H54 (cell line): ENCODE data around the gene AMPD3.
A peak's percentile ranks its signal among the peaks of the same experiment; 100 is the strongest.

Experiments
- DNase-seq: peaks from one replicate; pipeline ENCODE4 v3.0.0; 2011; ENCODE audit warnings: low spot score, mixed read lengths; ENCODE audit not compliant: insufficient read length
- FAIRE-seq: peaks from 3 replicates; lab custom pipeline; 2011; peaks lifted over from hg19 to GRCh38; lab: Jason Lieb, UNC
- POLR2A ChIP-seq: IDR thresholded peaks from 2 replicates; pipeline ENCODE4 v1.6.1; 2011; ENCODE audit warnings: low read depth, mild to moderate bottlenecking, low read length

Gene AMPD3

DNA sequence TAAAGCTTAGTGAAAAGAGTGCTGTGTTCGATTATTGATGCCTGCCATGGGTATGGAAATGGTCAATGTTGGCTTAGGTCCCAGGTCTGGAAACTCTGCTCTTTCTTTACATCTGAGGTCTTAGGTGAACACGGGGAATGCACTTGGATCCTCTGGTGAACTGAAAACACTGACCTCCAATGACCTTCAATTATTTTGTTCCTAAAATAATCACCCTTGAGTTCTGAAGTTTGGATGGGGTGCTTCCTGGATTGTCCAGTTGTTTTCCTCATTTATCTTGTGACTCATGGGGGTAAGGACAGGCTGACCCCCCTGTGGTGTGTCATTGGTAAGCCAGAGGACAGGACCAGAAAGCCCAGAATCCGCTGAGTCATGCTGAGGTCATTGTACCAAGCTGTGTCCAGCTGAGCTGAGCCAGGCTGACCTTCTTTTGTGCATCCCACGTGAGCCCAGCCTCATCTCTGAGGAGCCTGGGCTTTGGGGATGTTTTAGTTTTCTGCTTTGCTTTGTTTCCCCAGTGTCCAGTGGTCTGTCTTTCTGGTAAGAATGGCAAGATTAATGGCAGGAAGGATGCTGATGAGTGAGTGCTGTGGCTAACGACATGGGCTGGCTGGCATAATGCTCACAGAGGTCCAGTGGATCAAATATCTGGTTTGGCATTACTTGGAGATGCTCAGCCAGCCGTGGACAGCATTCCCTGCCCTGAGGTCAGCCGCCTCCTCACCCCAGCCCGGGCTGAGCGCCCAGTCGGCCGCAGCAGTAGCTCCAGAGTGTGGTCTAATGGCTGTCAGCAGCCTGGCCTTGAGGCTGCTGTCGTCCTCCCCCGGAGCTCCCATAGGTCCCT, 35.6 kb downstream of the AMPD3 start:
- FAIRE-seq = peak; percentile 48
- DNase-seq = peak; percentile 96
- no peak for TF ChIP-seq POLR2A

DNA sequence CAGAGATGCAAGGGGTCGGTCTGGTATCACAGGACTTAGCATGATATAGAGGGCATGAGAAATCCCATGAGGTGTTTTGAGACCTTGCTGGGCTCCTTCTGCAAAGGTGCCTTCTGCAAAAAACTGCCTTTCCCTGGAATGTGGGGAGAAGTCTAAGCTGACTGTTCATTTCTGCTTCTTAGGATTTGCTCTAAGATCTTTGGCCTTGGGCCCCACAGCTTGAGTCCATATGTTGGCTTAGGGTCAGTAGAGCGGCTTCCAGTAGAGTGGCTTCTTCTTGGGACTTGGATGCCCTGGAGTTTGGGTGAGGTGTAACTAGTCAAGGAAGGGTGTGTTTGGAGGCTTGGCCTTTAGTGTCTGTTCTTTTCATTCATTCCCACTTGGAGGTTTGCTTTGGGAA, 37.0 kb downstream of the AMPD3 start:
- DNase-seq = no peak

DNA sequence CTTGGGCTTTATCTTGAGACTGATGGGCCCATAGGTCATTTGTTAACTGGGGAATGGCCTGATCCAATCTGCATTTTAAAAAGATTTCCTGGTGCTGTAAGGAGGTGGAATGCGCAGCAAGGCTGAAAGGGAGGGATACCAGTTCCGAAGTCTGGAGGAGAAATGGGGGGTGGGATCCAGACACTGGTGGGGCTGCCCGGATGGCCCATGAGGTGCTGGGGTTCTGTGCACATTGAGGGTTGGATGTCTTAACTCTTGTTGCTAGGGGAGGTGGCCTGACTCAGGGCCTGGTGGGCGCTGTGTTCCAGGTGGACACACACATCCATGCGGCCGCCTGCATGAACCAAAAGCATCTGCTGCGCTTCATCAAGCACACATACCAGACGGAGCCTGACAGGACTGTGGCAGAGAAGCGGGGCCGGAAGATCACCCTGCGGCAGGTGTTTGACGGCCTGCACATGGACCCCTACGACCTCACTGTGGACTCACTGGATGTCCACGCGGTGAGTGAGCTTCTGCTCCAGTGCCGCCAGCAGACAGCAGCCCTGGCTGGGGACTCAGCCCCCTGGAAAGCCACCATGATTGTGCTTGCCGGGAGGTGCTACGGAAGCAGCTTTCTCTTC, 38.1 kb downstream of the AMPD3 start:
- TF ChIP-seq POLR2A = no peak
- FAIRE-seq = no peak
- no peak for DNase-seq

More for the DNA sequence above, 37.0 kb downstream of the AMPD3 start:
- FAIRE-seq = no peak
- TF ChIP-seq POLR2A = no peak

DNA sequence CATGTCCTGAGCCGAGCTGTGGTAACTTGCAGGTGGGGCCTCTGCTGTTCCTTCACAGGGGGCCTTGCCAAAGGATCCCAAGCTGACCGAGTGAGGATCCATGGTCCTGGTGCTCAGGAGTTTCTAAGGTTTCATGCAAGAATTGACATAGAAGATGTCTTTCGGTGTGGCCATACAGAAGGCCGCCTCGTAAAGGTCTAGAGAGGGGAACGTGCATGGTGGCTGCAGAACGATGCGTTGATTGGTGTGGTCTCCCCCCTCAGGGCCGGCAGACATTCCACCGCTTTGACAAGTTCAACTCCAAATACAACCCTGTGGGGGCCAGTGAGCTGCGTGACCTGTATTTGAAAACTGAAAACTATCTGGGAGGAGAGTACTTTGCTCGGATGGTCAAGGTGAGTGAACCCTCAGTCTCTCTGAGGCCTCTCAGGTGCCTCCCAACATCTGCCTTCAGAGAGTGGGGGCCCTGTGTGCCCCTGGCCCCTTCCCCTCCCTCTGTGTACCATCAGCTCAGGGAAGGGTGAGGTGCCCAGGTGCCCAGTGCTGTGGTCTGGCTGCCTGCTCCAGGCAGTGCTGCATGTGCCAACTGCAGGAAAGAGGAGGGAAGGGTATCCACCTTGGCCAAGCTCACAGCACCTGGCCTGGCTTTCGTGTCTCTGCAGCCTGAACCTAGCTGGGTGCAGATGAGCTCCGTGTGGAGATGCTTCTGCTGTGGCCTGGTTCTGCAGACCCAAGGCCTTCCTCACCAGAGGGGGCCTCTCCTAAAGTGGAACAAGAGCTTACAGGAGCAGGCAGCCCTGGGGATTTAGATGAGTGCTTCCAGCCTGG, 39.8 kb downstream of the AMPD3 start:
- DNase-seq (no peak), FAIRE-seq (no peak)
- no peak for TF ChIP-seq POLR2A

DNA sequence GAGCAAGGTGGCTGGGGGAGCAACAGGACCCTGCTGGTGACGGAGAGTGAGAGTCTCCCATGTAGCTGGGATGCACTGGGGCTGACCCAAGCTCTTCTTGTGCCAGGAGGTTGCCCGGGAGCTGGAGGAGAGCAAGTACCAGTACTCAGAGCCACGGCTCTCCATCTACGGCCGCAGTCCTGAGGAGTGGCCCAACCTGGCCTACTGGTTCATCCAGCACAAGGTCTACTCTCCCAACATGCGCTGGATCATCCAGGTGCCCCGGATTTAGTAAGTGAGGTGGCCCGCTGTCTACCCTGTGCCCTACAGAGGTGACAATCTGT, 40.4 kb downstream of the AMPD3 start:
- FAIRE-seq (no peak), DNase-seq (no peak)
- TF ChIP-seq POLR2A = no peak

DNA sequence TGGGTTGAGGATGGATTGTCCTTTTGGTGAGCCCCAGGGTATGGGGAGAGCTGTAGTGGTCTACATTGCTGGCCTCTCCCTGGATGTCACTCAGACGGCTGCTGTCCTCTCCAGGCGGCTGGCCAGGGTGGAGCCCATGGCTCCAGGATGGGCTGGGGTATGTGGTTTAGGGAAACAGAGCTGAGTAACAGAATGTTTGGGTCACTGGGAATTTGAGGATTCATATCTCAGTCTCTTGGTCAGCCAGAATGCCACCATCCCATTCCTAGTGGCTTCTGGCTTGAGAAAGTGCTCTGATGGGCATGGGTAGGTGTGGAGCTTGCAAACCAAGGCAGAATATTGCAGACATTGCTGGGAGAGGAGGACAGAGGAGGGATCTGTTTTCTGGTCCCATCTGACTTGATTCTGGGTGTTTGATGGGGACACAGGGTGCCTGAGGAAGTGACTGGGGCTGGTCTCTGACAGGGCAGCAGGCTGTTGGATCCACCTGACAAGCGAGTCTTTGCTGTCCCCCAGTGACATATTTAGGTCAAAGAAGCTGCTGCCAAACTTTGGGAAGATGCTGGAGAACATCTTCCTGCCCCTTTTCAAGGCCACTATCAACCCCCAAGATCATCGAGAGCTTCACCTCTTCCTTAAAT, 41.4 kb downstream of the AMPD3 start:
- FAIRE-seq = no peak

DNA sequence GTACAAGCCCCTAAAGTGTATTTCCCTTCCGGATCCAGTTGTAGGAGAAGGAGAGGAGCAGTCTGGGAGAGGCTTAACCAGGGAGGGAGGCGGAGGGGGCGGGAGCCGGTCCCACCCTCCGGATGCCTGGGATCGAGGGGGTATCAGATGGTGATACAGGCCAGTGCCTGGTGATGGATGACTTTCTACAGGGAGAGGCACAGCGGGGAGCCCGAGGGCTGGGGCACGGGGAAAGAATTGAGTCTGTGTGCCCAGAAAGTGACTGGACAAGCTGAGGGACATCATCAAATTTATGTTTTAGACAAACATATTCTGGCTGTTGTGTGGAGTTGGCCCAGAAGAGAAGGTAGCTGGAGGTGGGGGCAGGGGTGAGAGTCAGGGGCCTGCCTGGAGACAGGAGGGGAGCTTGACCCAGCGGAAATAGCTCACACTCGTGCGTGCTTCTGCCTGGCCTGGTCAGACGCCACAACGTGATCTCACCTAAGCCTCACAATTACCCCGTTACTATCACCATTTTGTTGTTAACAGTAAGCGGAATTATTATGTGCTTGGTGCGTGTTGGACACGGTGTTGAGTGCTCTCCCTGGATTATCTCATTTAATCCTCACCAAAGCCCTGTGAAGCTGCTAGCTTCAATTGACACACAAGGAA, 42.4 kb downstream of the AMPD3 start:
- DNase-seq = no peak
- no peak for TF ChIP-seq POLR2A
- no peak for FAIRE-seq

More for the DNA sequence above, 41.4 kb downstream of the AMPD3 start:
- no peak for TF ChIP-seq POLR2A
- DNase-seq = no peak

DNA sequence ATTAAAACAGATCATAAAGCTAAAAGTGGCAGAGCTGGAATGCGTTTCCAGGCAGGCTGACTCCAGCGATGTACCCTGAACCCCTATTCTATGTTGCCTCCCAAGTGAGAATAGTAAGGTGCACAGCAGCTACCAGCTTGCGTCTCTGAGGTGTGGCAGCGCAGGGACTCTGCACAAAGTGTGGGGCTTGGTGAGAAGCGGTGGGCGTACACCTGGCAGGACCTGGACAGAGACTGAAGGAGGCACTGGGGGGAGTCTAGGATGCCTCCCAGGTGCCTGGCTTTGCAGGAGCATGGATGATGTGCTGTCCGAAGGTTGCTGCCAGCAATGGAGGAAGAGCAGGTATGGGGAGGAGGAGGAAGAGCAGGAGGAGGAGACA, 42.9 kb downstream of the AMPD3 start:
- no peak for TF ChIP-seq POLR2A
- DNase-seq (no peak), FAIRE-seq (no peak)

DNA sequence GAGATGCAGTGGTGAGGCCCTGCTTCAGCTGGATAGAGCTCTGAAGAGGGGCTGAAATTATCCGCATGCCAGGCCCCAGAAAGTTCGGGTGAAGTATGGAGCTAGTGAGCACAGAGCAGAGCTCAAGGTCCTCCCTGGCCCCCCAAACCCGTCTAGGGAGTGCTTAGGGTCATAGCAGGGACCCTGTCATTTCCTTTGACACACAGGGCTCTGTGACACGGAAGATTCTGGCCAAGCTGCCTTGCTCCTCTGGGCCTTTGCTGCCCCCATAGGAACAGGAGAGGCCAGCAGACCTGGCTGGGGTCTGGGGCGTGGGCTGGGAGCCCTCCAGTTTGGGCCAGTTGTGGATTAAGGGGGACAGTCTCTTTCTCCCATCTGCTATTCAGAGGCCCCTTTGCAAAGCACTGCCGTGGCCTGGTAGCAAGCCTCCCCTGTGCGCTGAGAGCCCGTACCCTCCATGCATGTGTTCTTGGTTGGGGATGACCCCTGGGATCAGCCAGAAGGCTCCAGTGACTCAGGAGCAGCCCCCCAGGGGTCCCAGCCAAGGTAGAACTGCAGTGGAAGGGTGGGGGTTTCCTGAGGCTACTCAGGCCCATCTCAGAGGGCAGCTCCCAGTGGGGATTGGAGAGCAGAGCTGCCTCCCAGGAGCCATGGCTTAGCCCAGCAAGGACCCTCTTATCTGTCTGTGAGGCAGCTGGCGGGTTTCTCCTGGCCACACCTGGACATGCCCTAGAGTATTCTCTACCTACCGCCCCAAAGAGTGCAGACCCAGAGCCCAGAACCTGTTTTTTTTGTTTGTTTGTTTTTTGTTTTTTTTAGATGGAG, 43.6 kb downstream of the AMPD3 start:
- TF ChIP-seq POLR2A = no peak
- no peak for FAIRE-seq

DNA sequence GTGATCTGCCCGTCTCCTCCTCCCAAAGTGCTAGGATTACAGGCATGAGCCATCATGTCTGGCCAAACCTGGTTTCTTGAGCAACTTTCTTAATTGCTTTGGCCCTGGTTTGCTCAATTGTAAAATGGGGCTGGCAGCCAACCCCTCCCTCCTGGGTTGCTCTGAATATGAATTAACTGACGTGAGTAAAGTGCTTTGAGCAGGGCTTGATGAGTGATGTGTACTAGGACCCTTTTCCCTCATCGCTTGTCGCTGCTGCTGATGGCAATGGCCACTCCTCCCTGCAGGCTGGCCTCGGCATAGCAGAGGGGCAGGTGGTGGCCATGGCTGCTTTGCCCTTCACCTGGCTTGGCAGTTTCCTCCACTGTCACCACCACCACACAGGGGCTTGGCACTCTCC, 44.4 kb downstream of the AMPD3 start:
- TF ChIP-seq POLR2A = no peak
- DNase-seq (no peak), FAIRE-seq (no peak)

More for the DNA sequence above, 43.6 kb downstream of the AMPD3 start:
- no peak for DNase-seq

DNA sequence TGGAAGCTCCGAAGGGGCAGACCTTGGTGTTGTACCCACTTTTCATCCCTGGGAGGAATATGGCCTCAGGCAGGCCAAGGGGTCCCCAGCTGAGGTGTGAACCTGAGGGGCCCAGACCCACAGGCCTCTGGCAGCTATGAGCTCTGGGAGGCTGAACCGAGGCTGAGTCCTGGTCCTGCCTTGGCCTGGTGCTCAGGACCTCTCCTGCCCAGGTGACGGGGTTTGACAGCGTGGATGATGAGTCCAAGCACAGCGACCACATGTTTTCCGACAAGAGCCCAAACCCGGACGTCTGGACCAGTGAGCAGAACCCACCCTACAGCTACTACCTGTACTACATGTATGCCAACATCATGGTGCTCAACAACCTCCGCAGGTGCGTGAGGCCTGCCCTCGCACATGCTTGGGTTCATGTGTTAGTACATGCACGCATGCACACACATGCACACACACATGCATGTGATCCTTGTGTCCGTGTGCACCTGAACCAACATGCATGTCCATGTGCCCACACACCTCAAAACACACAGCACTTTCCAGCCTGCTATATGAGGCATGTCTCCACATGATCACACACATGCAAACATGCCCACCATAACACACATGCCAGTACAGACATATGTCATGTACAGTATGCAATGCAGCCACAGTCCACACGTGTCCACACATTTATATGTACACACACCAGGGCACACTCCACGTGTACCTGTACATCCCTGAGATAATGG, 45.0 kb downstream of the AMPD3 start:
- DNase-seq = no peak
- FAIRE-seq = no peak
- no peak for TF ChIP-seq POLR2A
